Measurements from ENCODE around the gene DIP2C. TPM values are rescaled to one million over a fixed set of nuclear protein-coding genes. Genes with fewer than 3 reads are reported as not detected.

The DIP2C gene
- total RNA-seq, 1 donor from 2014 or later, result 52.6 TPM

- peaks cover 11% of the 10 kb centered on the region for H3K9me3 Mint-ChIP-seq (ENCODE audit: unreplicated experiment)
- peaks cover 47% of the 10 kb centered on the region for H3K4me1 Mint-ChIP-seq (ENCODE audit: low read depth, unreplicated experiment)
- H3K4me3 Mint-ChIP-seq (ENCODE audit: unreplicated experiment), result no peak overlapping the region
- TF ChIP-seq CTCF (IDR thresholded peaks at IDR 0.05; ENCODE audit: partially characterized antibody, unreplicated experiment), result no peak
- no peaks in the 10 kb centered on the region for H3K36me3 Mint-ChIP-seq (ENCODE audit: unreplicated experiment)
- H3K27ac Mint-ChIP-seq (ENCODE audit: unreplicated experiment), result no peak overlapping the region
- no peak for DNase-seq
- peaks cover 3% of the 10 kb centered on the region for H3K27me3 Mint-ChIP-seq (ENCODE audit: unreplicated experiment)
These were observed 162.1 kb downstream of the DIP2C start for GRCh38 chr10:527416-527815.

GRCh38 chr10:526651-527312 is 162.7 kb downstream of the DIP2C start:
- H3K4me1 Mint-ChIP-seq (ENCODE audit: low read depth, unreplicated experiment), result peaks cover 51% of the 10 kb centered on the region
- H3K4me3 Mint-ChIP-seq (ENCODE audit: unreplicated experiment), result no peak overlapping the region
- H3K36me3 Mint-ChIP-seq (ENCODE audit: unreplicated experiment), result no peaks in the 10 kb centered on the region
- peak overlapping the region; percentile 31 for H3K27ac Mint-ChIP-seq (ENCODE audit: unreplicated experiment)
- TF ChIP-seq CTCF (IDR thresholded peaks at IDR 0.05; ENCODE audit: partially characterized antibody, unreplicated experiment), result no peak
- H3K9me3 Mint-ChIP-seq (ENCODE audit: unreplicated experiment), result peaks cover 11% of the 10 kb centered on the region
- peaks cover 4% of the 10 kb centered on the region for H3K27me3 Mint-ChIP-seq (ENCODE audit: unreplicated experiment)
- no peak for DNase-seq

GRCh38 chr10:525565-526315 is 163.7 kb downstream of the DIP2C start:
- peaks cover 9% of the 10 kb centered on the region for H3K9me3 Mint-ChIP-seq (ENCODE audit: unreplicated experiment)
- peaks cover 53% of the 10 kb centered on the region for H3K4me1 Mint-ChIP-seq (ENCODE audit: low read depth, unreplicated experiment)
- no peaks in the 10 kb centered on the region for H3K36me3 Mint-ChIP-seq (ENCODE audit: unreplicated experiment)
- no peak overlapping the region for H3K4me3 Mint-ChIP-seq (ENCODE audit: unreplicated experiment)
- H3K27ac Mint-ChIP-seq (ENCODE audit: unreplicated experiment), result no peak overlapping the region
- H3K27me3 Mint-ChIP-seq (ENCODE audit: unreplicated experiment), result peaks cover 5% of the 10 kb centered on the region
- TF ChIP-seq CTCF (IDR thresholded peaks at IDR 0.05; ENCODE audit: partially characterized antibody, unreplicated experiment), result no peak
- DNase-seq, result no peak

- no peak for DNase-seq
- peaks cover 9% of the 10 kb centered on the region for H3K9me3 Mint-ChIP-seq (ENCODE audit: unreplicated experiment)
- no peak for TF ChIP-seq CTCF (IDR thresholded peaks at IDR 0.05; ENCODE audit: partially characterized antibody, unreplicated experiment)
- peaks cover 61% of the 10 kb centered on the region for H3K4me1 Mint-ChIP-seq (ENCODE audit: low read depth, unreplicated experiment)
- no peak overlapping the region for H3K27ac Mint-ChIP-seq (ENCODE audit: unreplicated experiment)
- no peaks in the 10 kb centered on the region for H3K36me3 Mint-ChIP-seq (ENCODE audit: unreplicated experiment)
- H3K27me3 Mint-ChIP-seq (ENCODE audit: unreplicated experiment), result peaks cover 8% of the 10 kb centered on the region
- no peak overlapping the region for H3K4me3 Mint-ChIP-seq (ENCODE audit: unreplicated experiment)
These were observed 165.5 kb downstream of the DIP2C start for GRCh38 chr10:523925-524324.

GRCh38 chr10:522350-522749 is 167.1 kb downstream of the DIP2C start:
- Mint-ChIP-seq H3K4me1 (ENCODE audit: low read depth, unreplicated experiment) (peaks cover 66% of the 10 kb centered on the region), H3K9me3 (ENCODE audit: unreplicated experiment) (peaks cover 13% of the 10 kb centered on the region)

More at GRCh38 chr10:522350-522749, 167.1 kb downstream of the DIP2C start:
- Mint-ChIP-seq H3K36me3 (ENCODE audit: unreplicated experiment) (no peaks in the 10 kb centered on the region), H3K27ac (ENCODE audit: unreplicated experiment) (peak overlapping the region; percentile 30), H3K27me3 (ENCODE audit: unreplicated experiment) (peaks cover 12% of the 10 kb centered on the region), H3K4me3 (ENCODE audit: unreplicated experiment) (no peak overlapping the region)
- no peak for TF ChIP-seq CTCF (IDR thresholded peaks at IDR 0.05; ENCODE audit: partially characterized antibody, unreplicated experiment)
- no peak for DNase-seq

All from glutamatergic neuron (in vitro differentiated cells).